Hindlimb muscle (tissue), 1 donor: ENCODE data around the gene OR8J1. TPM values are rescaled to one million over a fixed set of nuclear protein-coding genes. Genes with fewer than 3 reads are reported as not detected.
"Not testable (repeated sequence)": the region's sequence is repeated elsewhere in the genome, so short reads cannot be mapped to it uniquely, and the experiment has no call there.

Source experiments
- DNase-seq: peaks from one replicate; pipeline ENCODE4 v3.0.0-alpha.2; 2013
- polyA plus RNA-seq: library from polyadenylated mRNA; unstranded; fragments of 120-200 nt; gene quantifications from one replicate; pipeline ENCODE4 v1.2.1, GENCODE V29; 2013; ENCODE audit not compliant: insufficient read length

Gene OR8J1, protein sequence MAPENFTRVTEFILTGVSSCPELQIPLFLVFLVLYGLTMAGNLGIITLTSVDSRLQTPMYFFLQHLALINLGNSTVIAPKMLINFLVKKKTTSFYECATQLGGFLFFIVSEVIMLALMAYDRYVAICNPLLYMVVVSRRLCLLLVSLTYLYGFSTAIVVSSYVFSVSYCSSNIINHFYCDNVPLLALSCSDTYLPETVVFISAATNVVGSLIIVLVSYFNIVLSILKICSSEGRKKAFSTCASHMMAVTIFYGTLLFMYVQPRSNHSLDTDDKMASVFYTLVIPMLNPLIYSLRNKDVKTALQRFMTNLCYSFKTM
- polyA plus RNA-seq = not detected

DNA sequence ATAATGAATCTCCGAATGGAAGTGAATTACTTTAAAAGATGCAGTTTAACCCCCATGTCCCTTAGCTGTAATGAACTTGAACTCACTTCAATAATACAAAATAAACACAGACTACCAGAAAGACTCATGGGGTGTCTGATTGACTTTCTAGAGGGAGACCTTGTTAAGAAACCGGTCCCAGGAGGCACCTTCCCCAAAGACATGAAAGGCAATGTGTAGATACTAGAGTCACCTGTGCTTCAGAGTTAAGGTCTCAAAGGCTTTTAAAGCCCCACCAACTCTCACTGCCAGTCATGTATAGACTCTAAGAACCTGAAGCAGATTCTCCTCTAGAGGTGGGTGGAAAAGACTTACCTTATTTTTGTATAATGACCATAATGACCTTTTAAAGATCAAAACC lies at the start of gene OR8J1:
OR8J1 (plus strand) TSS at position 301 of the 400 bp plus-strand sequence. CDS start 5,956 bp downstream, outside the sequence.
- DNase-seq = no peak

DNA sequence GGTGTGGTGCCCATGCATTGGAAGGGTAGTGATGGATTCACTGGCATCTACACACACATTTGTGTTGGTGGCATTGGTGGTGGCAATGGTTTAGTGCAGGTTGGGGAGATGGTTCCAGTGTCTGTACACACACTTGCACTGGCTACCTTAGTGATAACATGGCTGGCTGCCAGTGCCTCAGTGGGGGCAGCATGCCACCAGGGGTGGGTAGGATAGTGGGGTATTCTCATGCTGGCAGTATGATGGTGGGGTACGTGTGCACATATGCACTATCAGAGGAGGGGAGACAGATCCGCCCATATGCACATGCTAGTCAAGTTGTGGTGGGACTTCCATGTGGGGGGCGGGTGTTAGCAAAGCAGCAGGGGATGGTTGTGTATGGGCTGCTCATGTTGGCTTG lies 46.3 kb upstream of the OR8J1 start:
- DNase-seq = no peak

DNA sequence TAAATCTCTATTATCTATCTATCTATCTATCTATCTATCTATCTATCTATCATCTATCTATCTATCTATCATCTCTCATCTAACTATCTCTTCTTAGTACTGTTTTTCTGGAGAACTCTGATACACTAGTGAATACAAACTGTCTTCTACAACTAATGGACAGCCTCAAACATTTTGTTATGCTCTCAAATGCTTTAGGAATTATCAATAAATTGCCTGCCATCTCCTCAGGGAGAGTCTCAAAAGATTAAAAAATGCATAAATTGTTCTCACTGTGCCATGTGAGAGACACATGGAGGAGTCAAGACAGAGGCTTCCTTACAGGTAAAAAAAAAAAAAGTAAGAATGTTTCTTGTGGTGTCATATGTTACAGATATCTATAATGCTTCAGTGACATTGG lies 39.2 kb upstream of the OR8J1 start, which contains the start of gene OR8K3:
OR8K3 (plus strand) TSS at position 301 of the 400 bp plus-strand sequence. CDS start 3,163 bp downstream, outside the sequence.
- DNase-seq = no peak

DNA sequence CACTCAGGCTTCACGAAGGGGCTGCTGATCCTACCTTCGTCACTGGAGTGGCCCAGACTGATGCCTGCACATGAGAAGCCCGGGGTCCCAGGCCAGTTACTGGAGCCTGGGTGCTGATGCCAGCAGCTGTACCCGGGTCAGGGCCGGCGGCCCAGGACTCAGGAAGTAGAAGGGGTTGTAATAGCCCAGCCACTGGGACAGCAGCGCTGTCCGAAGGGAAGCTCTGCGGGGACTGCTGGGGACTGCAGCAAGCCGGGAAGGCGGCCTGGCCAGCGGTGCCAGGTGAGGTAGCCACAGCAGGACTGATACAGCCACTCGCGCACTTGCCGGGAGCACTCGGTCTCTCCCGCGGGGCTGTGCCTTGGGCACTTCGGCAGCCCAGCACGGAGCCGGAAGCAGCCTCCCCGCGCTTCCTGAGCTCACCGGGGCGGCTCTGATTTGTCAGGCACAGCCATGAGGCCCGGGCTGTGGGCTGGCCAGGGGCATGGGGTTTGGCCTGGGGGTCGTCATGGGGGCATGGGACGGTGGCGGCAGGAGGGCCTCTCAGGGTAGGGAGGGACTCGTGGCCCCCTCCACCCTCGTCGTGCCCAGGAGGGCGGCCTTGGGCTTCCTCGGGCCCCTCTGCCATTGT lies 22.1 kb upstream of the OR8J1 start:
- DNase-seq = no peak

DNA sequence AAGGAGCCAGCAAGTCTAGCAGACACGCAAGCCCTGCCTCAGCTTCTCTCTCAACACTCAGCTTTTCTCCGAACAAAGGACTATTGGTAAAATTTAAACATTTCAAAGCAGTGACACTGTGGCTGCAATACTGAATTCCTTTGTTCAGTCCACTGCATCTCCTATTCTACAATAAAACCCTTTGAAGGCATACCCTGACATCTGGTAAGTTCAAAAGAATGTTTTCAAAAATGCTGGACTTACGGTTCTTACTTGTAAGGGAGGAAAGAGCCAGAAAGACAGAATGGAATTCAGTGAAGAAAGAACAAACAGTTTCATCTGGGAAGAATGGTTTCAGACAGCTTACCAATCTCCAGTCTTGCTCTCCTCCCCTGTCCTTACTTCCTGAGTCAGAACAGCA lies 20.9 kb upstream of the OR8J1 start:
- no peak for DNase-seq

DNA sequence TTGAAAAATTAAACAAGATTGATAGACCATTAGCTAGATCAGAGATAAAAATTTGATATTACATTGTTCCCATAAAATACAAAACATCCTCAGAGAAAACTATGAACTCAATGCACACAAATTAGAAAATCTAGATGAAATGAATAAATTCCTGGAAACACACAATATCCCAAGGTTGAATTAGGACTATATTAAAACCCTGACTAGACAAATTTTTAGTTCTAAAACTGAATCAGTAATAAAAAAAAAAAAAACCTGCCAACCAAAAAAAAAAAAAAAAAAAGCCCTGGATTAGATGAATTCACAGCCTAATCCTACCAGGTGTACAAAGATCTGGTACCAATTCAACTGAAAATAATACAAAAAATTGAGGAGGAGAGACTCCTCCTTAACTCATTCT lies 13.8 kb upstream of the OR8J1 start:
- DNase-seq = no peak

DNA sequence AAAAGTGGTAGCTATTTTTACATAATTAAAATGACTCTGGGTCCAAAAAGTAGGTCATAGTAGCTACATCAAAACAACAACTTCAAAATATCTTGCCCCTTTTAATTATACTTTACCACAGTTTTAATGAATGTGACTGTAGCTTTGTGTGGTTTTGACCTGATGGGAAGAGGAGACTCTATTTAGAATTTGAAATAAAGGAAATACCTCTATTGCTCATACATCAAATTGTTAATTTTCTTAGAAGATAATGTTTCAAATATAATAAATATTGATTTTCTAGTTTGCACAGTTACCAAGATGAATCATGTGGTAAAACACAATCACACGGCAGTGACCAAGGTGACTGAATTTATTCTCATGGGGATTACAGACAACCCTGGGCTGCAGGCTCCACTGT lies 8.4 kb upstream of the OR8J1 start, which contains the start of gene OR8K1:
OR8K1 (plus strand) TSS at position 301 of the 400 bp plus-strand sequence; CDS start at position 301, 0 bp downstream.
- DNase-seq = no peak

DNA sequence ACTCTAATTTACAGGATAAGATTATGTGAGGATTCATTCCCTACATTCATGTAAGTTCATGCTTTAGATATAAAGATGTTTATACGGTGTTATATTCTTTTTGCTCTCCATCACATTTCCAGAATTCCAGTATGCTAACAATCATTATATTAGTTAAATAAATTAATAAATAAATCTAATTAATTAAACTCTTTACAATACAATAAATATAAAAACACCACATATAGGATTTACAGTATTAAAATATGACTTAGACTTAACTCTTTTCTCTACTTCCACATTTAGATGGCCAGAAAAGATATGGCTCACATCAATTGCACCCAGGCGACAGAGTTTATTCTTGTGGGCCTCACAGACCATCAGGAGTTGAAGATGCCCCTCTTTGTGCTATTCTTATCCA lies 21.2 kb downstream of the OR8J1 start, which contains the start of gene OR8U1:
OR8U1 (plus strand) TSS at position 301 of the 400 bp plus-strand sequence; CDS start at position 301, 0 bp downstream.
- DNase-seq = no peak

DNA sequence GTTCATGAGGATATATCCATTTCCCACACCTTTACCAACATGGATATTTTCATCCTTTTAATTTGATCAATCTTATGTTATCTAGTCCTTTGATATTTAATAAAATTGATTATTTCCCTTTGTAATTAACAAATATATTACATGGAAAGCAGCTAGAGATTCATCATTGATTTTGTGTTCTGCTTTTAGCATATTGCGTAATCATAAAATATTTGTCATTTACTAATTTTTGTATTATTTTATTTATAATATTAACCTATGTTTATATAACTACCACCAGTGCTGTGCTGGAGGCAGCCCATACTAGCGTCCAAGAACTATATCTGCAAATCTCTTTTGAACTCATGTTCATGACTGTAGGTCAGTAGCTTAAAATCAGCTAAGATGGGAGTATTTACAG lies 26.0 kb downstream of the OR8J1 start:
- DNase-seq = no peak

DNA sequence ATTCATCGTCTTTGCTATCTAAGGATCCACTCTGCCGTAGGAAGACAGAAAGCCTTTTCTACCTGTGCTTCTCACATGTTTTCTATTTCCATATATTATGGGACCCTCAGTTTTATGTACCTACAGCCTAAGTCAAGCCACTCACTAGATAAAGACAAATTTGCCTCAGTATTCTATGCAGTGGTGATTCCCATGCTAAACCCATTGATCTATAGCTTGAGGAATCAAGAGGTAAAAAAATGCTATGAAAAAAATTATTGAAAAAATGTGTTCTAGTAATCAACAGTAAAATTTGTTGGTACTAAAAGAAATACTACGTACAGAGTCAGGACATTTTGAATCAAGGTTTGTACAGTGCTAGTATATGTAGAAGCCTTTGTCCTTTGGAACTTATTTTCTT lies 40.3 kb downstream of the OR8J1 start:
- DNase-seq = no peak

DNA sequence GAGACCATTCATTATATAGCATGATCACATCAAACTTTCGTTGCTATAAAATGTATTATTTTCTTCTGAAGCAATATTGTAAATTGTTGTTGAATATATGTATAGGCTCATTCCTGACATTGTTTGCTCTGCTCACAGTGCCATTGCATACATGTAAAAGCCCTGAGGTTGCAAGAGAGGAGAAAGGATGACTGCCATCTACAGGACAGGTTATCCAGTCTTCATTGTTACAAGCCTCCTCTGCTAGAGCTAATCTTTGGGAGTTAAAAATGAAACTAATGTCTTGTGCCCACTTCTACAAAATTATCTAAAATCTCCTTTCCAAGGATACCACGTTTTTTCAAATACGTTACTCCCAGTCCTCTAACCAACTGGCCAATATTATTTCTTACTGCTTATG lies 42.0 kb downstream of the OR8J1 start:
- DNase-seq = no peak

DNA sequence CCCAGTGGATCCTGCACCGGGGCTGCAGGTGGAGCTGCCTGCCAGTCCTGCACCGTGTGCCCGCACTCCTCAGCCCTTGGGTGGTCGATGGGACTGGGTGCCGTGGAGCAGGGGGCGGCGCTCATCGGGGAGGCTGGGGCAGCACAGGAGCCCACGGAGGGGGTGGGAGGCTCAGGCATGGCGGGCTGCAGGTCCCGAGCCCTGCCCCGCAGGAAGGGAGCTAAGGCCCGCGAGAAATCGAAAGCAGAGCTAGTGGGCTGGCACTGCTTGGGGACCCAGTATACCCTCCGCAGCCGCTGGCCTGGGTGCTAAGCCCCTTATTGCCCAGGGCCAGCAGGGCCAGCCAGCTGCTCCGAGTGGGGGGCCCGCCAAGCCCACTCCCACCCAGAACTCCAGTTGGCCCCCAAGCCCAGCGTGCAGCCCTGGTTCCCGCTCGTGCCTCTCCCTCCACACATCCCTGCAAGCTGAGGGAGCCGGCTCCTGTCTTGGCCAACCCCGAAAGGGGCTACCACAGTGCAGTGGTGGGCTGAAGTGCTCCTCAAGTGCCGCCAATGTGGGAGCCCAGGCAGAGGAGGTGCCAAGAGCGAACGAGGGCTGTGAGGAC lies 47.9 kb downstream of the OR8J1 start:
- DNase-seq = not testable (repeated sequence)

DNA sequence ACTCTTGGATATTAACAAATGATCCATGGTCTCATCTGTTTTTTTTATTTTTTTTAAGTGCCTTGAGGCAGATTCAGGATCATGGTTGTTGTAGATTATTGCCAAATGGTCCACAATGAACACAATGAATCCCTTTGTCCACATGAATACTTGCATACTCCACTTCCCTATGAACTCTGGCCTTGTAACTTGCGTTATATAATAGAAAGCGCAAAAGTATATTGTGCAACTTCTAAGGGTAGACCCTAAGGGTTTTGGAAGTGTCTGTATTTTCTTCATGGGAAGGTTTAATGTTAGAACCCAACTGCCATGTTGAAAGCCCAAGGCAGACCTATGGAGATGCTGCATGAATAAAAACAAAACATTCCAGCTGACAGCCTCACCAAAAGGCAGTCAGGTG lies 50.3 kb downstream of the OR8J1 start:
- no peak for DNase-seq

DNA sequence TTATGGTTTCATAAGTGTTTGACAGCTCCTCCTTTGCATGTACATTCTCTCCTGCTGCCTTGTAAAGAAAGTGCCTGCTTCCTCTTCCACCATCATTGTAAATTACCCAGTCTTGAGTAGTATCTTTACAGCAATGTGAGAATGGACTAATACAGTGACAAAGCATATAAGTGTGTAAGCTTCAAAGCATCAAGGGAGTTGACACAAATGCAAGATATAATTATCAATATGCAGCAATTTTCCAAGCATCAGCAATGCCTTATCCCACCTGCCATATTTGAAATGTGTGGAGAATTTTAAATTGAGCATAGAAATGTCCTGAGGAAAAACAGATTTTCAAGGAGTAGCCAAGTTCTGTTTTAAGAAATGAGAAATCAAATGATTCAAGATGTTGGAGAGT lies 56.7 kb downstream of the OR8J1 start:
- no peak for DNase-seq

Other genes with a start within 250 kb of the OR8J1 start
- not detected for gene OR8H3, start 231.9 kb upstream of the OR8J1 start, polyA plus RNA-seq
- not detected for gene OR8J3, start 214.1 kb upstream of the OR8J1 start, polyA plus RNA-seq
- gene OR8K5, start 194.0 kb upstream of the OR8J1 start, polyA plus RNA-seq = not detected
- not detected for gene OR5J2, start 177.7 kb upstream of the OR8J1 start, polyA plus RNA-seq
- gene OR5T2, start 120.0 kb upstream of the OR8J1 start, polyA plus RNA-seq = not detected
- gene OR5T3, start 102.0 kb upstream of the OR8J1 start, polyA plus RNA-seq = not detected
- gene OR5T1, start 80.1 kb upstream of the OR8J1 start, polyA plus RNA-seq = not detected
- gene OR8H1, start 62.0 kb upstream of the OR8J1 start, polyA plus RNA-seq = not detected
- not detected for gene OR8K3, start 39.1 kb upstream of the OR8J1 start, polyA plus RNA-seq
- not detected for gene OR8K1, start 8.3 kb upstream of the OR8J1 start, polyA plus RNA-seq
- not detected for gene OR8U1, start 21.3 kb downstream of the OR8J1 start, polyA plus RNA-seq
- not detected for gene OR5AL1, start 58.4 kb downstream of the OR8J1 start, polyA plus RNA-seq
- gene OR5M3, start 119.1 kb downstream of the OR8J1 start, polyA plus RNA-seq = not detected
- gene OR5M8, start 137.1 kb downstream of the OR8J1 start, polyA plus RNA-seq = not detected
- gene OR5M11, start 189.0 kb downstream of the OR8J1 start, polyA plus RNA-seq = not detected
- not detected for gene OR5M10, start 223.4 kb downstream of the OR8J1 start, polyA plus RNA-seq